CD4-positive, alpha-beta memory T cell (primary cell): ENCODE results near the gene CLDND1. TPM values are rescaled to one million over a fixed set of nuclear protein-coding genes. Genes with fewer than 3 reads are reported as not detected.
A peak's percentile ranks its signal among the peaks of the same experiment; 100 is the strongest.

Experiments
- CTCF ChIA-PET: fragments of 350-600 bp; sonication (Branson Sonifier 250); formaldehyde crosslinking; loops from one replicate; lab custom pipeline; 2021; ENCODE audit warnings: inconsistent platforms; ENCODE audit not compliant: partially characterized antibody; lab: Charles Lee
- POLR2A ChIA-PET: fragments of 350-600 bp; sonication (Branson Sonifier 250); formaldehyde crosslinking; loops from one replicate; lab custom pipeline; 2021; ENCODE audit not compliant: partially characterized antibody; lab: Charles Lee
- DNase-seq, 5 donors: peaks; one replicate each; pipeline versions ENCODE4 v3.0.0 to v3.0.0-alpha.2; 2020 to 2022; ENCODE audit warnings: mixed read lengths in 1 of 5
- H3K27ac ChIP-seq: one replicate; pipeline ENCODE4 v1.7.0; 2013; ENCODE audit warnings: low read depth, low read length
- H3K27me3 ChIP-seq: 2 replicates; pipeline ENCODE4 v1.7.0; 2013; ENCODE audit warnings: mild to moderate bottlenecking, low read length, moderate library complexity; ENCODE audit not compliant: insufficient read depth
- H3K36me3 ChIP-seq: 2 replicates; pipeline ENCODE4 v1.7.0; 2013; ENCODE audit warnings: mild to moderate bottlenecking, low read length, moderate library complexity; ENCODE audit not compliant: insufficient read depth
- H3K4me1 ChIP-seq: 2 replicates; pipeline ENCODE4 v1.7.0; 2013; ENCODE audit warnings: mild to moderate bottlenecking, low read length, moderate library complexity; ENCODE audit not compliant: insufficient read depth
- H3K4me3 ChIP-seq, 2 donors: one replicate each; pipeline ENCODE4 v1.7.0; 2013; ENCODE audit warnings: low read length in 2 of 2, mild to moderate bottlenecking in 1 of 2
- H3K9me3 ChIP-seq, 2 donors: one replicate each; pipeline ENCODE4 v1.7.0; 2013; ENCODE audit warnings: low read length in 2 of 2, control low read depth in 1 of 2; ENCODE audit not compliant: control insufficient read depth in 1 of 2
- H3K27ac Mint-ChIP-seq, 7 donors: one replicate each; pipeline ENCODE4 v1.8.0; 2020 to 2021; ENCODE audit warnings: mixed read lengths in 7 of 7, mild to moderate bottlenecking in 6 of 7, inconsistent platforms in 3 of 7, moderate library complexity in 3 of 7
- H3K27me3 Mint-ChIP-seq, 2 donors: one replicate each; pipeline ENCODE4 v1.8.0; 2020 to 2021; ENCODE audit warnings: mixed read lengths in 2 of 2
- H3K36me3 Mint-ChIP-seq, 2 donors: one replicate each; pipeline ENCODE4 v1.8.0; 2020 to 2021; ENCODE audit warnings: mixed read lengths in 2 of 2, inconsistent platforms in 1 of 2, mild to moderate bottlenecking in 1 of 2
- H3K4me1 Mint-ChIP-seq, 4 donors: one replicate each; pipeline ENCODE4 v1.8.0; 2020 to 2021; ENCODE audit warnings: mixed read lengths in 4 of 4, mild to moderate bottlenecking in 1 of 4
- H3K4me3 Mint-ChIP-seq, 8 donors: one replicate each; pipeline ENCODE4 v1.8.0; 2020 to 2021; ENCODE audit warnings: mixed read lengths in 8 of 8, mild to moderate bottlenecking in 7 of 8, moderate library complexity in 6 of 8, inconsistent platforms in 3 of 8
- H3K9me3 Mint-ChIP-seq, 8 donors: one replicate each; pipeline ENCODE4 v1.8.0; 2020 to 2021; ENCODE audit warnings: mixed read lengths in 8 of 8, mild to moderate bottlenecking in 5 of 8, inconsistent platforms in 3 of 8, moderate library complexity in 1 of 8
- intact Hi-C: fragments of 100-400 bp; cut with micrococcal nuclease; formaldehyde crosslinking; loops from one replicate; pipeline ENCODE4 v1.15.1; 2023
- polyA plus RNA-seq, 2 donors: library from polyadenylated mRNA; unstranded; fragments of 300-500 nt; fragmentation: Illumina TruSeq; gene quantifications; one replicate each; pipeline ENCODE4 v1.2.3, GENCODE V29; 2021
- total RNA-seq, 2 experiments: library from RNA; stranded (reverse); gene quantifications; one replicate each; pipeline ENCODE4 v1.2.3, GENCODE V29; 2021

The CLDND1 gene
- total and polyA plus RNA-seq, 4 experiments from 2014 or later, result 149 to 431 (median 333) TPM

DNA sequence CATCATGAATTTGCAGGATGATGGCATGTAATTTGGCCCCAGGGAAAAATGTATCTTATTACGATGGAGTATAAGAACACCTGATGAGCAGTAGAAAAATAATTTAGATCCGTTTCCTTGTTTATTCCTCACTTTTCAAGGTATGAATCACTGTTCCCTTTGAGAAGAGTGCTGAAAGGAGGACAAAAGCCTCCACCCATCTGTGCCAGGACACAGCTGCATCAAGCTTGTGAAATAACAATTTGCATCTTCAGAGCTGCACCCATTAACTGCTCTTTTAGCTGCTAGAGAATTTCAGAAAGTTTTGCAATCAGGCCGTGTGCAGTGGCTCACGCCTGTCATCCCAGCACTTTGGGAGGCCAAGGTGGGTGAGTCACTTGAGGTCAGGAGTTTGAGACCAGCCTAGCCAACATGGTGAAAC, 9.6 kb downstream of the CLDND1 start:
- H3K4me3 ChIP-seq, result no peak overlapping the region
- H3K4me3 Mint-ChIP-seq, result no peak overlapping the region
- H3K9me3 ChIP-seq, result no peaks in the 10 kb centered on the region
- intact Hi-C loops, result no loop called here
- ChIA-PET CTCF (interaction anchor here (1.7 kb wide), 1 partner anchor 61 kb away, joined by 5 read pairs; no protein-coding TSS in a partner anchor), POLR2A (interaction anchor here (1.6 to 28.2 kb wide), 3 partner anchors 9 to 46 kb away, joined by 4 to 680 read pairs (median 15); partner anchors contain the start of gene CLDND1)
- peaks cover 22 to 61% (median 42%) of the 10 kb centered on the region in 4 donors for H3K4me1 Mint-ChIP-seq
- H3K27me3 ChIP-seq, result no peaks in the 10 kb centered on the region
- H3K4me1 ChIP-seq, result peaks cover 27% of the 10 kb centered on the region
- H3K36me3 ChIP-seq, result peaks cover 23% of the 10 kb centered on the region
- no peaks in the 10 kb centered on the region for H3K27me3 Mint-ChIP-seq
- H3K9me3 Mint-ChIP-seq, result peaks cover 0 to 2% (median 0%) of the 10 kb centered on the region in 8 donors
- no peak overlapping the region for H3K27ac ChIP-seq
- H3K36me3 Mint-ChIP-seq, result peaks cover 66 to 74% of the 10 kb centered on the region in 2 donors
- peak overlapping the region in 1 of 7 donors; percentile 14 for H3K27ac Mint-ChIP-seq
- DNase-seq, result no peak

DNA sequence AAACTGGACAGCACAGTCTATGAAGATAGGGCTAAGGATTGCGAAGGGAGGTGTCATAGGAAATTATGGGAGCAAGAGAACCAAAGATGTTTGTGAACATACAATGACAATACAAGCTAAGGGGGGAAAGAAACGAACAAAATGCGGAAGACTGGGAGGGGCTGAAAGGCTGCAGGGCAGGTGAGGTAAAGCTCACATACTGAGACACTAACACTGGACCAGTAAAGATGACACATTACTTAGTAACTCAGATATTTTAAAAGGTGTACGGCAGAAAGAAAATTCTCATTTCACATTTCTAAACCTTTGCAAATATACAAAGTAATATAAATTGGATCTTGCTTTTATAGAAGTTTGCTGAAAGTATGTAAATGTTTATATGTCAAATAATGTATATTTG, 10.1 kb downstream of the CLDND1 start:
- intact Hi-C loops, result no loop called here
- Mint-ChIP-seq H3K4me1 (peaks cover 22 to 59% (median 40%) of the 10 kb centered on the region in 4 donors), H3K27ac (peak overlapping the region in 4 of 7 donors; percentile 1 to 80 (median 39)), H3K36me3 (peaks cover 65 to 72% of the 10 kb centered on the region in 2 donors), H3K9me3 (peaks cover 0 to 4% (median 0%) of the 10 kb centered on the region in 8 donors), H3K27me3 (no peaks in the 10 kb centered on the region), H3K4me3 (no peak overlapping the region)
- Histone ChIP-seq H3K27ac (no peak overlapping the region), H3K4me1 (peaks cover 22% of the 10 kb centered on the region), H3K36me3 (peaks cover 17% of the 10 kb centered on the region), H3K4me3 (no peak overlapping the region), H3K27me3 (no peaks in the 10 kb centered on the region), H3K9me3 (no peaks in the 10 kb centered on the region)
- CTCF ChIA-PET, result interaction anchor here (0.7 kb wide), 1 partner anchor 9 kb away, joined by 3 read pairs; no protein-coding TSS in a partner anchor
- POLR2A ChIA-PET, result interaction anchor here (1.6 to 28.2 kb wide), 3 partner anchors 9 to 46 kb away, joined by 4 to 680 read pairs (median 15); partner anchors contain the start of gene CLDND1
- DNase-seq, result no peak

DNA sequence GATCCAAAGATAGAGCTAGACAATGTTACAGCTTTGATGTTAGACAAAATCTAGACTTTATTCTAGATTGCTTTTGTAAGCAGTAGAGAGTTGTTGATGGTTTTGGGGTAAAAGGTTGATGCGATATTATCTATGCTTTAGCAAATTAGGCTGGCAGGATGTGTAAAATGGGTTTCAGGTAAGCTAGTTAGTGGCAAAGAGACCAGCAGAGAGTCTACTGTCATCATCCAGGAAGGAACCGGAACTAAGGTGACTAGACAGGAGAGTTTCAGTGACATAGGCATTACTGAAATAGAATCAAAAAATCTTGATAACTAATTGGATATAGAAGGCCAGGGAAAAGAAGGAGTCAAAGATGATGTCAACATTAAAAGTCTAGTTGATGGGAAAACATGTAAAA, 14.1 kb downstream of the CLDND1 start:
- H3K9me3 Mint-ChIP-seq, result peaks cover 0 to 4% (median 0%) of the 10 kb centered on the region in 8 donors
- peak overlapping the region; percentile 25 to 91 (median 47) for H3K27ac Mint-ChIP-seq
- POLR2A ChIA-PET, result interaction anchor here (1.6 to 28.2 kb wide), 3 partner anchors 13 to 50 kb away, joined by 6 to 680 read pairs (median 24); partner anchors contain the start of gene CLDND1
- no peaks in the 10 kb centered on the region for H3K27me3 ChIP-seq
- no peak overlapping the region for H3K4me3 ChIP-seq
- no peaks in the 10 kb centered on the region for H3K27me3 Mint-ChIP-seq
- H3K9me3 ChIP-seq, result no peaks in the 10 kb centered on the region
- DNase-seq, result peak in 1 of 5 donors; percentile 39
- peaks cover 51 to 57% of the 10 kb centered on the region in 2 donors for H3K36me3 Mint-ChIP-seq
- CTCF ChIA-PET, result interaction anchor here (0.9 to 1.2 kb wide), 3 partner anchors 65 to 163 kb away, joined by 3 to 5 read pairs (median 4); no protein-coding TSS in a partner anchor
- H3K27ac ChIP-seq, result no peak overlapping the region
- H3K4me1 Mint-ChIP-seq, result peaks cover 13 to 48% (median 27%) of the 10 kb centered on the region in 4 donors
- intact Hi-C loops, result no loop called here
- no peaks in the 10 kb centered on the region for H3K36me3 ChIP-seq
- no peak overlapping the region for H3K4me3 Mint-ChIP-seq
- H3K4me1 ChIP-seq, result no peaks in the 10 kb centered on the region

DNA sequence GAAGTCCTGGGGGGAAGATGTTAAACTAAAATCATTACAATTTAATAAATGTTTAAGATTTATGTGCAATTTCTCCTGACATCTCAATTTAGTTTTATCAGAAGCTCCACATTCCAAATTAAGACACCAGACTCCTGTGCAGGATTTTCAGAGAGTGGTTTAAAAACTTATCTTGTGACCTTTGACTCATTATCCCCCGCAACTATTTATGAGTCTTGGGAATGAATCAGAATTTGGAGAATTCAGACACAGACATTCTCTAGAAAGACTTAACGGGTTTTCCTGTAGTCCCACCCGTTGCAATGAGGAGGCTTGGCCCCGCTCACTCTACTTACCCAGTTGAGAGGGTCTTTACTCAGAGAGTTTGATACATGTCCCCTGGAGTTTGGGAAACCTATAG, 18.2 kb downstream of the CLDND1 start:
- intact Hi-C loops, result no loop called here
- CTCF ChIA-PET, result interaction anchor here (1.6 kb wide), 1 partner anchor 466 kb away, joined by 3 read pairs; no protein-coding TSS in a partner anchor
- H3K27ac Mint-ChIP-seq, result no peak overlapping the region
- no peak overlapping the region for H3K4me3 ChIP-seq
- H3K27me3 Mint-ChIP-seq, result no peaks in the 10 kb centered on the region
- no peak overlapping the region for H3K4me3 Mint-ChIP-seq
- no peaks in the 10 kb centered on the region for H3K36me3 ChIP-seq
- H3K27ac ChIP-seq, result no peak overlapping the region
- no peaks in the 10 kb centered on the region for H3K9me3 ChIP-seq
- no peak for DNase-seq
- no peaks in the 10 kb centered on the region for H3K4me1 ChIP-seq
- H3K4me1 Mint-ChIP-seq, result peaks cover 14 to 36% (median 17%) of the 10 kb centered on the region in 4 donors
- H3K27me3 ChIP-seq, result no peaks in the 10 kb centered on the region
- POLR2A ChIA-PET, result interaction anchor here (1.3 to 28.2 kb wide), 3 partner anchors 10 to 54 kb away, joined by 3 to 680 read pairs (median 3); partner anchors contain the start of gene CLDND1
- peaks cover 21 to 47% of the 10 kb centered on the region in 2 donors for H3K36me3 Mint-ChIP-seq
- peaks cover 0 to 2% (median 0%) of the 10 kb centered on the region in 8 donors for H3K9me3 Mint-ChIP-seq

DNA sequence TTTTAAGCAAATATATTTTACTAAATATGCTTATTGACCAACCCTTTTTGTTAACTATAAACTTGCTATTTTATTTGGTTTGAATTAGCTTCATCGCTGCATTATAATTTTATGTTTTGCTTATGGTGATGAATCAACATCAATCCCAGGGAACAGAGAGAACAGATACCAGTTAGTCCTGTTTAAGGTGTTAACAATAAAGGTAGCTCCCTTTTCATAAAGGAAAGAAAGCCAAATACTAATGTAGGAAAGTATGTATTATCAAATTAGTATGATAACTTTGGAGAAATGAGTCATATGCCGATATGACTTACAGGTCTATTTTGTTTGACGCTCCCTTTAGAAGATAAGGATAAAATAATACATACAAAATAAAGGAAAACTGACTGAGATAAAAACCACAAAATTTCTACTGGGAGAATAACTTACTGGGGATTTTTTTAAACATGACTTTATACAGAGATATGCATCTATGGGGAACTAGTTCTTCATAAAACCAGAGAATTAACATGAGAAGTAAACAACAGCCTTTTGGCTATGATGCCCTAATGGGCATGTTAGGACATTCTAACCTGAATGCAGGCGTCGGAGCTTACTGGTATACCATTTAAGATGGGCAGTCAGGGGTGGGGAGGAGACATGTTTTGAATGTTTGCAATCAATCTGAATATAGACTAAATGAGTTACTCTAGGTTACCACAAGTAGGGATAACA, 20.7 kb downstream of the CLDND1 start:
- POLR2A ChIA-PET, result interaction anchor here (28.2 kb wide), 1 partner anchor 57 kb away, joined by 680 read pairs; no protein-coding TSS in a partner anchor
- no peak for DNase-seq
- no peak overlapping the region for H3K27ac ChIP-seq

DNA sequence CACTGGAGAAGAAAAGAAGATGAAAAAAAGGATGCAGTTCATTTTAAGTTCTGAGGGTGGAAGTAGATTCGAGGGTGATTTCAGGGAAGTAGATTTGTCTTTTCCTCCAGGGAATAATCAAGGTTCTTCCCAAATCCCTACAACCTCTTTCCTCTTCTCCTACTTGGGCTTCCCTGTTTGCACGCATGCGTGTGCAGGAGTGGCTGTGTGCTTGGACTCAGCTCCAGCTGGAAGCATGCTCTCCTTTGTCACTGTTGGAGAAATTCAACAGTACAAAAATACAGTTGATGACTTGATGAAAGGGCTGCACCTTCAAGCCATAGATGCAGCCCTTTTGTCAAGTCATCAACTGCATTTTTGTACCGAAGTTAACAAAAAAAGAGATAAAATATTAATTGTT, 21.4 kb downstream of the CLDND1 start:
- intact Hi-C loops, result no loop called here
- no peaks in the 10 kb centered on the region for H3K9me3 ChIP-seq
- ChIA-PET POLR2A (interaction anchor here (28.2 kb wide), 1 partner anchor 58 kb away, joined by 680 read pairs; no protein-coding TSS in a partner anchor), CTCF (no interaction called here)
- H3K27me3 ChIP-seq, result no peaks in the 10 kb centered on the region
- H3K4me1 Mint-ChIP-seq, result peaks cover 0 to 16% (median 8%) of the 10 kb centered on the region in 4 donors
- H3K27me3 Mint-ChIP-seq, result no peaks in the 10 kb centered on the region
- H3K9me3 Mint-ChIP-seq, result no peaks in the 10 kb centered on the region
- H3K27ac ChIP-seq, result no peak overlapping the region
- H3K4me1 ChIP-seq, result no peaks in the 10 kb centered on the region
- no peak for DNase-seq
- H3K36me3 ChIP-seq, result no peaks in the 10 kb centered on the region
- no peak overlapping the region for H3K4me3 Mint-ChIP-seq
- H3K27ac Mint-ChIP-seq, result no peak overlapping the region
- H3K4me3 ChIP-seq, result no peak overlapping the region
- peaks cover 4 to 25% of the 10 kb centered on the region in 2 donors for H3K36me3 Mint-ChIP-seq

More for the DNA sequence above, 20.7 kb downstream of the CLDND1 start:
- Mint-ChIP-seq H3K36me3 (peaks cover 6 to 33% of the 10 kb centered on the region in 2 donors), H3K27ac (peak overlapping the region in 2 of 7 donors; percentile 42 to 54), H3K4me3 (no peak overlapping the region), H3K9me3 (no peaks in the 10 kb centered on the region), H3K27me3 (no peaks in the 10 kb centered on the region), H3K4me1 (peaks cover 0 to 20% (median 8%) of the 10 kb centered on the region in 4 donors)
- Histone ChIP-seq H3K4me1 (no peaks in the 10 kb centered on the region), H3K9me3 (no peaks in the 10 kb centered on the region), H3K36me3 (no peaks in the 10 kb centered on the region), H3K27me3 (no peaks in the 10 kb centered on the region), H3K4me3 (no peak overlapping the region)
- intact Hi-C loops, result no loop called here
- CTCF ChIA-PET, result no interaction called here

DNA sequence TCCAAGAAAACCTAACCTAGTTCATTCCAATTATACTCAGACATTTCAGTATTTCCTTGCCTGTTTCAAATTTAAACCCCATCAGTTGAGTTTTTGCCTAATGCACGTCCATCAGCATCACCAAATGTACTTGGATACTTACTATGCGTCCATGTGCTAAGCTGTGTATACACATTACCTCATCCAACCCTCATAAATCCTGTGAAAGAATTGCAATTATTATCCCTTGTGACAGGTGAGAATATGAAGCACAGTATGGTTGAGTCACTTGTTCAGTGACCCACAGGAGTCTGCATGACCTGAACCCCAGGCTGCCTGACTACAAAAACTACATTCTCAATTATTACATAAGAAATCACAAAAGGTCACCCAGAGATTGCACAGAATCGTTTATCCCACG, 22.7 kb downstream of the CLDND1 start:
- no peak for DNase-seq

More for the DNA sequence above, 22.7 kb downstream of the CLDND1 start:
- H3K27me3 ChIP-seq, result no peaks in the 10 kb centered on the region
- no peaks in the 10 kb centered on the region for H3K4me1 ChIP-seq
- intact Hi-C loops, result no loop called here
- H3K27me3 Mint-ChIP-seq, result no peaks in the 10 kb centered on the region
- no peaks in the 10 kb centered on the region for H3K9me3 Mint-ChIP-seq
- H3K36me3 ChIP-seq, result no peaks in the 10 kb centered on the region
- no peak overlapping the region for H3K27ac Mint-ChIP-seq
- H3K4me1 Mint-ChIP-seq, result peaks cover 0 to 16% (median 5%) of the 10 kb centered on the region in 4 donors
- no peak overlapping the region for H3K27ac ChIP-seq
- H3K9me3 ChIP-seq, result no peaks in the 10 kb centered on the region
- H3K36me3 Mint-ChIP-seq, result peaks cover 0 to 22% of the 10 kb centered on the region in 2 donors
- H3K4me3 Mint-ChIP-seq, result no peak overlapping the region
- ChIA-PET POLR2A (interaction anchor here (28.2 kb wide), 1 partner anchor 59 kb away, joined by 680 read pairs; no protein-coding TSS in a partner anchor), CTCF (interaction anchor here (2.7 kb wide), 1 partner anchor 74 kb away, joined by 6 read pairs; no protein-coding TSS in a partner anchor)
- no peak overlapping the region for H3K4me3 ChIP-seq
